GM12878 (cell line): ENCODE data around the gene PHLDA2. TPM values are rescaled to one million over a fixed set of nuclear protein-coding genes. Genes with fewer than 3 reads are reported as not detected.
A peak's percentile ranks its signal among the peaks of the same experiment; 100 is the strongest.

Experiments used
- DPF2 ChIP-seq: fragments of 450-650 bp; IDR thresholded peaks from 2 replicates; pipeline ENCODE4 v1.6.1; 2017; ENCODE audit warnings: mild to moderate bottlenecking
- EZH2 ChIP-seq: IDR thresholded peaks from 2 replicates; pipeline ENCODE4 v1.6.1; 2012; ENCODE audit warnings: low read depth, mild to moderate bottlenecking, control low read depth, inconsistent platforms, low read length, borderline replicate concordance; ENCODE audit not compliant: control insufficient read depth
- FOS ChIP-seq: IDR thresholded peaks from 3 replicates; pipeline ENCODE4 v1.6.1; 2011; ENCODE audit warnings: borderline replicate concordance; ENCODE audit not compliant: insufficient read length; ENCODE audit errors: extremely low read depth
- HDGF ChIP-seq: fragments of 450-650 bp; IDR thresholded peaks from 2 replicates; pipeline ENCODE4 v1.6.1; 2016; ENCODE audit warnings: antibody characterized with exemption
- MAX ChIP-seq: IDR thresholded peaks from 2 replicates; pipeline ENCODE4 v1.6.1; 2012; ENCODE audit warnings: low read depth, low read length, improper control_type of control experiment
- NFYB ChIP-seq: IDR thresholded peaks from 2 replicates; pipeline ENCODE4 v1.6.1; 2011; ENCODE audit warnings: low read depth, mild to moderate bottlenecking, low read length, improper control_type of control experiment, moderate library complexity; ENCODE audit not compliant: insufficient read depth
- POLR2AphosphoS2 ChIP-seq: IDR thresholded peaks from 2 replicates; pipeline ENCODE4 v1.6.1; 2011; ENCODE audit warnings: low read depth, mild to moderate bottlenecking, low read length, improper control_type of control experiment, moderate library complexity
- RCOR1 ChIP-seq: conservative IDR thresholded peaks from 2 replicates; pipeline ENCODE4 v1.6.1; 2012; ENCODE audit warnings: low read depth, low read length, improper control_type of control experiment
- SIX5 ChIP-seq: IDR thresholded peaks from 2 replicates; pipeline ENCODE4 v1.6.1; 2011; ENCODE audit warnings: mild to moderate bottlenecking, low read depth, low read length, moderate library complexity; ENCODE audit not compliant: severe bottlenecking
- SREBF1 ChIP-seq: IDR thresholded peaks from 2 replicates; pipeline ENCODE4 v1.6.1; 2012; ENCODE audit warnings: mild to moderate bottlenecking, low read length
- STAT3 ChIP-seq: IDR thresholded peaks from 2 replicates; pipeline ENCODE4 v1.6.1; 2011; ENCODE audit warnings: low read depth, low read length, improper control_type of control experiment
- TBL1XR1 ChIP-seq: IDR thresholded peaks from 2 replicates; pipeline ENCODE4 v1.6.1; 2012; ENCODE audit warnings: low read depth, low read length, improper control_type of control experiment
- ZBED1 ChIP-seq: IDR thresholded peaks from 2 replicates; pipeline ENCODE4 v1.6.1; 2016; ENCODE audit warnings: borderline replicate concordance
- ZBTB40 ChIP-seq: fragments of 450-650 bp; IDR thresholded peaks from 2 replicates; pipeline ENCODE4 v1.6.1; 2016; ENCODE audit warnings: mild to moderate bottlenecking, moderate library complexity, borderline replicate concordance
- ZNF207 ChIP-seq: fragments of 450-650 bp; IDR thresholded peaks from 2 replicates; pipeline ENCODE4 v1.6.1; 2014; ENCODE audit warnings: antibody characterized with exemption, mild to moderate bottlenecking, borderline replicate concordance
- polyA plus RNA-seq, 11 experiments: library from polyadenylated mRNA; depleted of rRNA in 4 of 11; unstranded in 6 of 11; stranded (reverse) in 5 of 11; fragments of >200 nt; fragmentation: Nextera tagmentation in 4 of 11; fragmentation: Illumina TruSeq in 1 of 11; extraction: Ambion mirVana in 4 of 11; extraction: Trizol in 1 of 11; gene quantifications; 1 replicate in 1 of 11; 2 replicates in 10 of 11; pipeline versions ENCODE4 v1.2.1 to v1.2.3, GENCODE V29; 2011 to 2016; ENCODE audit warnings: inconsistent platforms in 2 of 11, missing spikeins in 2 of 11, low read depth in 1 of 11
- total RNA-seq, 4 experiments: library from RNA; depleted of rRNA in 3 of 4; stranded (reverse); fragments of >200 nt in 3 of 4; fragmentation: Illumina TruSeq in 1 of 4; extraction: Trizol in 1 of 4; gene quantifications; 2 replicates each; pipeline versions ENCODE4 v1.2.1 to v1.2.3, GENCODE V29; 2013 to 2021
- TF ChIP-seq, protein P1 (sequence below): IDR thresholded peaks from 2 replicates; pipeline ENCODE4 v1.6.1; 2012; ENCODE audit warnings: low read depth, low read length, improper control_type of control experiment
- TF ChIP-seq, protein P2 (sequence below): IDR thresholded peaks from 2 replicates; pipeline ENCODE4 v1.6.1; 2011; ENCODE audit warnings: low read depth, low read length, improper control_type of control experiment, borderline replicate concordance
- TF ChIP-seq, protein P3 (sequence below): IDR thresholded peaks from 2 replicates; pipeline ENCODE4 v1.6.1; 2012; ENCODE audit warnings: low read length, inconsistent platforms
- TF ChIP-seq, protein P4 (sequence below): fragments of 450-650 bp; formaldehyde crosslinking; IDR thresholded peaks from 2 replicates; pipeline ENCODE4 v1.4.0; 2022; ENCODE audit warnings: mild to moderate bottlenecking, moderate library complexity

Gene PHLDA2
- total and polyA plus RNA-seq, 10 of the 15 experiments (the other 5 are each of a cell fraction or from before 2014, with no cell fraction given) = 0.15 to 0.49 (median 0.16) TPM; not detected in 7

DNA sequence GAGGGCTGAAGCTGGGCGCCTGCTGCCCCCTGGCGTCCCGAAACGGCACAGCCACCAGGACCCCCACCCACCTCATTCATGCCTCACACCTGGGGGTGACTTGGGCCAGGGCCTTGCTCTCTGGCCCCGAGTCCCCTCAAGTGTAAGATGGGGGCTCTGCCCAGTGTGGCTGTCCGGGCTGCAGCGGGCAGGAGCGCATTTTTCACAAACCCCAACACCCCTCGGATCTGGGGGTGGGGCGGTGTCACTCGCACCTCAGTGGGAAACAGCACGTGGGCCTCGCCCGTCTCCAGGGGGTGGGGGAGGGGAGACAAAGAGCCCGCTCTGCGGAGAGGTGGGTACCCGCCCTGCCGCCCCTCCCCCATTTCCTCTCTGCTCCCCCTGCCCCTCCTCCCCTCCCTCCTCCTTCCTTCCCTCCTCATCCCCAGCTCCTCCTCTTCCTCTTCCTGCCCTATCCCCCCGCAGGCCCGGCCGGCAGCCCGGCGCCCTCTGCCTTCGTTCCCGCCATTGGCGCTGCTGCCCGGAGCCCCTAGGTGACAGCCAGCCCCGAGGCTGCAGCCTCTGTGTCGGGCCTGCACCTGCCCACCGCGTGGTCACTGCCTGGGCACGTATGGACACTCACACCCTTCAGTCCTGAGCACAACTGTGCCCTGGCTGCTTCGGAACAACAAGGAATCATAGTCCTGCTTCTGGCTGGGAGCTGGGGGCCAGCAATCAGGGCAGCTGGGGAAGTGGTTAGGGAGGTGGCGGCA is 36.8 kb downstream of the PHLDA2 start (continued):
- TF ChIP-seq STAT3 = no peak
- no peak for TF ChIP-seq POLR2AphosphoS2
- no peak for TF ChIP-seq ZNF207
- TF ChIP-seq, protein P1, sequence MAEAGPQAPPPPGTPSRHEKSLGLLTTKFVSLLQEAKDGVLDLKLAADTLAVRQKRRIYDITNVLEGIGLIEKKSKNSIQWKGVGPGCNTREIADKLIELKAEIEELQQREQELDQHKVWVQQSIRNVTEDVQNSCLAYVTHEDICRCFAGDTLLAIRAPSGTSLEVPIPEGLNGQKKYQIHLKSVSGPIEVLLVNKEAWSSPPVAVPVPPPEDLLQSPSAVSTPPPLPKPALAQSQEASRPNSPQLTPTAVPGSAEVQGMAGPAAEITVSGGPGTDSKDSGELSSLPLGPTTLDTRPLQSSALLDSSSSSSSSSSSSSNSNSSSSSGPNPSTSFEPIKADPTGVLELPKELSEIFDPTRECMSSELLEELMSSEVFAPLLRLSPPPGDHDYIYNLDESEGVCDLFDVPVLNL = no peak
- no peak for TF ChIP-seq EZH2
- no peak for TF ChIP-seq ZBED1
- TF ChIP-seq MAX = no peak
- peak; percentile 84 for TF ChIP-seq ZBTB40
- no peak for TF ChIP-seq NFYB
- no peak for TF ChIP-seq SIX5
- TF ChIP-seq TBL1XR1 = no peak
- TF ChIP-seq DPF2 = no peak; the same call in 1 of the 2 replicates
- TF ChIP-seq, protein P2, sequence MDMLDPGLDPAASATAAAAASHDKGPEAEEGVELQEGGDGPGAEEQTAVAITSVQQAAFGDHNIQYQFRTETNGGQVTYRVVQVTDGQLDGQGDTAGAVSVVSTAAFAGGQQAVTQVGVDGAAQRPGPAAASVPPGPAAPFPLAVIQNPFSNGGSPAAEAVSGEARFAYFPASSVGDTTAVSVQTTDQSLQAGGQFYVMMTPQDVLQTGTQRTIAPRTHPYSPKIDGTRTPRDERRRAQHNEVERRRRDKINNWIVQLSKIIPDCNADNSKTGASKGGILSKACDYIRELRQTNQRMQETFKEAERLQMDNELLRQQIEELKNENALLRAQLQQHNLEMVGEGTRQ = no peak
- TF ChIP-seq, protein P3, sequence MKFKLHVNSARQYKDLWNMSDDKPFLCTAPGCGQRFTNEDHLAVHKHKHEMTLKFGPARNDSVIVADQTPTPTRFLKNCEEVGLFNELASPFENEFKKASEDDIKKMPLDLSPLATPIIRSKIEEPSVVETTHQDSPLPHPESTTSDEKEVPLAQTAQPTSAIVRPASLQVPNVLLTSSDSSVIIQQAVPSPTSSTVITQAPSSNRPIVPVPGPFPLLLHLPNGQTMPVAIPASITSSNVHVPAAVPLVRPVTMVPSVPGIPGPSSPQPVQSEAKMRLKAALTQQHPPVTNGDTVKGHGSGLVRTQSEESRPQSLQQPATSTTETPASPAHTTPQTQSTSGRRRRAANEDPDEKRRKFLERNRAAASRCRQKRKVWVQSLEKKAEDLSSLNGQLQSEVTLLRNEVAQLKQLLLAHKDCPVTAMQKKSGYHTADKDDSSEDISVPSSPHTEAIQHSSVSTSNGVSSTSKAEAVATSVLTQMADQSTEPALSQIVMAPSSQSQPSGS = no peak
- TF ChIP-seq HDGF = peak; percentile 33
- no peak for TF ChIP-seq RCOR1
- no peak for TF ChIP-seq FOS
- TF ChIP-seq, protein P4, sequence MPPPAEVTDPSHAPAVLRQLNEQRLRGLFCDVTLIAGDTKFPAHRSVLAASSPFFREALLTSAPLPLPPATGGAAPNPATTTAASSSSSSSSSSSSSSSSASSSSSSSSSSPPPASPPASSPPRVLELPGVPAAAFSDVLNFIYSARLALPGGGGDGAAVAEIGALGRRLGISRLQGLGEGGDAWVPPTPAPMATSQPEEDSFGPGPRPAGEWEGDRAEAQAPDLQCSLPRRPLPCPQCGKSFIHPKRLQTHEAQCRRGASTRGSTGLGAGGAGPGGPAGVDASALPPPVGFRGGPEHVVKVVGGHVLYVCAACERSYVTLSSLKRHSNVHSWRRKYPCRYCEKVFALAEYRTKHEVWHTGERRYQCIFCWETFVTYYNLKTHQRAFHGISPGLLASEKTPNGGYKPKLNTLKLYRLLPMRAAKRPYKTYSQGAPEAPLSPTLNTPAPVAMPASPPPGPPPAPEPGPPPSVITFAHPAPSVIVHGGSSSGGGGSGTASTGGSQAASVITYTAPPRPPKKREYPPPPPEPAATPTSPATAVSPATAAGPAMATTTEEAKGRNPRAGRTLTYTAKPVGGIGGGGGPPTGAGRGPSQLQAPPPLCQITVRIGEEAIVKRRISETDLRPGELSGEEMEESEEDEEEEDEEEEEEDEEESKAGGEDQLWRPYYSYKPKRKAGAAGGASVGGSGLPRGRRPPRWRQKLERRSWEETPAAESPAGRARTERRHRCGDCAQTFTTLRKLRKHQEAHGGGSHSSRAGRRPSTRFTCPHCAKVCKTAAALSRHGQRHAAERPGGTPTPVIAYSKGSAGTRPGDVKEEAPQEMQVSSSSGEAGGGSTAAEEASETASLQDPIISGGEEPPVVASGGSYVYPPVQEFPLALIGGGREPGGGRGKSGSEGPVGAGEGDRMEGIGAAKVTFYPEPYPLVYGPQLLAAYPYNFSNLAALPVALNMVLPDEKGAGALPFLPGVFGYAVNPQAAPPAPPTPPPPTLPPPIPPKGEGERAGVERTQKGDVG (CRISPR knock-in tag) = no peak
- TF ChIP-seq SREBF1 = no peak
